ENCODE results near the gene PNLIPRP1.

Gene PNLIPRP1

GRCh38 chr10:116589926-116590325 is 833 bp upstream of the PNLIPRP1 start:
- DNase-seq (ENCODE audit: low spot score in 2 of 2) (no peak), ATAC-seq (no peak)
- Mint-ChIP-seq H3K4me3 (no peak overlapping the region), H3K27ac (no peak overlapping the region), H3K36me3 (no peaks in the 10 kb centered on the region), H3K9me3 (peaks cover 5% of the 10 kb centered on the region), H3K4me1 (no peaks in the 10 kb centered on the region)

DNA sequence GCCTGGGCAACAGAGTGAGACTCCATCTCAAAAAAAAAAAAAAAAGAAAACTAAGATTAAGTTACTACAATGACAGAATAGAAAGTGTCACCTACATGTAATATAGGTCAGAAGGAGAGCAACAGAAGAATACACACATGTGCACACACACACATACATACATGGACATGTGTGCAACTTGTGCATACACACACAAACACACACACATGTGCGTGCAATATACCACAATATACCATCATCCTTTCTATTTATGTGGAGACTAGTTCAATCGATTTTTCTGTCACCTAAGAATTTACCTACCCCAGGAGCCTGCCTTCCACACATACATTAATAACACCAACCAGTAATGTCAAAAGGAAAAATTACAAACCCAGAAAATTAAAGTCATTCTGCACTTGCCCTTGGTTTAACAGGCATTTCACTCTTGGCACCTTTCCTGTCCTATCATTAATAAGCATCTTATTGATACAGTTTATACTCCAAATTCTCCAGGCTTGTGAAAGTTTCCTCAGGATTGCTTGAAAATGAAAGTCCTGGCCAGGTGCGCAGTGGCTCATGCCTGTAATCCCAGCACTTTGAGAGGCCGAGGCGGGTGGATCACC is 2.5 kb downstream of the PNLIPRP1 start:
- no peak overlapping the region for H3K27ac Mint-ChIP-seq
- DNase-seq (ENCODE audit: low spot score in 2 of 2): no peak
- H3K9me3 Mint-ChIP-seq: no peaks in the 10 kb centered on the region
- H3K4me3 Mint-ChIP-seq: no peak overlapping the region
- no peaks in the 10 kb centered on the region for H3K4me1 Mint-ChIP-seq
- no peak for ATAC-seq
- H3K36me3 Mint-ChIP-seq: no peaks in the 10 kb centered on the region

- Mint-ChIP-seq H3K9me3 (no peaks in the 10 kb centered on the region), H3K4me3 (no peak overlapping the region), H3K4me1 (no peaks in the 10 kb centered on the region), H3K36me3 (no peaks in the 10 kb centered on the region), H3K27ac (no peak overlapping the region)
- DNase-seq (ENCODE audit: low spot score in 2 of 2) (no peak), ATAC-seq (no peak)
These were observed 3.8 kb downstream of the PNLIPRP1 start for GRCh38 chr10:116594525-116595035.

- Mint-ChIP-seq H3K27ac (no peak overlapping the region), H3K4me1 (no peaks in the 10 kb centered on the region), H3K9me3 (no peaks in the 10 kb centered on the region), H3K36me3 (no peaks in the 10 kb centered on the region), H3K4me3 (no peak overlapping the region)
- DNase-seq (ENCODE audit: low spot score in 2 of 2) (no peak), ATAC-seq (no peak)
These were observed 5.3 kb downstream of the PNLIPRP1 start for GRCh38 chr10:116596062-116596461.

GRCh38 chr10:116597543-116597942 is 6.8 kb downstream of the PNLIPRP1 start:
- H3K4me1 Mint-ChIP-seq: no peaks in the 10 kb centered on the region
- no peak overlapping the region for H3K27ac Mint-ChIP-seq
- ATAC-seq: no peak
- no peak for DNase-seq (ENCODE audit: low spot score in 2 of 2)
- no peaks in the 10 kb centered on the region for H3K9me3 Mint-ChIP-seq
- H3K4me3 Mint-ChIP-seq: no peak overlapping the region
- H3K36me3 Mint-ChIP-seq: no peaks in the 10 kb centered on the region

DNA sequence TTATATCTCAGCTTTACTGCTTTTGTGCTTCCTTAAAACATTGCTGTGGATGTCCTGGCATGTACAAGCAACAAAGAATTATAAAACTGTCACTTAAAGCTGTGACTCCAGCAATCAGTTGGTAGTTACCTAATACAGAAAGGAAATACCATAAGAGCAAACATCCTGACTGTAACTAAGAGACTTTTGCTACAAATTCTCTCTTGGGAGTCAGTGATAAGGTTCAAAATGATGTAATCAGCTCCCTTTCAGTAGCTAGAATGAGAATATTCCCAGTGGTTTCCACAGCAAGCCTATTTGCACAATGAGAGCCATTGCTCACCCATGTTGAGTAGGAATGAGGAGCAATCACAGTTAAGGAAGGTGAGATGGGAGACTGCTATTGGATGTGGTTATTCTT is 7.6 kb downstream of the PNLIPRP1 start:
- no peak overlapping the region for H3K4me3 Mint-ChIP-seq
- DNase-seq (ENCODE audit: low spot score in 2 of 2) (no peak), ATAC-seq (no peak)
- no peaks in the 10 kb centered on the region for H3K36me3 Mint-ChIP-seq
- H3K4me1 Mint-ChIP-seq: no peaks in the 10 kb centered on the region
- no peaks in the 10 kb centered on the region for H3K9me3 Mint-ChIP-seq
- no peak overlapping the region for H3K27ac Mint-ChIP-seq

DNA sequence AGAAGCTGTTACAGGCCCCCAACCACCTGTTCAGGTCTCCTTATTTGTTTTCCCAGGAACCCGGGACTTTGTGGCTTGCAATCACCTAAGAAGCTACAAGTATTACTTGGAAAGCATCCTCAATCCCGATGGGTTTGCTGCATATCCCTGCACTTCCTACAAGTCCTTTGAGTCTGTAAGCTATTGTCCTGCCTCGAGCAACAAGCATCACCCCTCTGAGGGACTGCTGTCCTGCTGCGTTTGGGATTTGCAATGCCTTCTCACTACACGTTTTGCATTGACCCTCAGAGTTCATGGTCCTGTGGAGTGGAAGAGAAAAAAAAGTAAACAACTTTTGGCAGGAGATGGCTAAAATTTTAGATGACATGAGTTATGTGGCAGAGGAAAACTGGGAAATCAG is 9.2 kb downstream of the PNLIPRP1 start:
- ATAC-seq (no peak), DNase-seq (ENCODE audit: low spot score in 2 of 2) (no peak)
- Mint-ChIP-seq H3K9me3 (no peaks in the 10 kb centered on the region), H3K36me3 (no peaks in the 10 kb centered on the region), H3K4me3 (no peak overlapping the region), H3K4me1 (no peaks in the 10 kb centered on the region), H3K27ac (no peak overlapping the region)

- H3K4me1 Mint-ChIP-seq: no peaks in the 10 kb centered on the region
- DNase-seq (ENCODE audit: low spot score in 2 of 2): no peak
- ATAC-seq: no peak
- no peaks in the 10 kb centered on the region for H3K9me3 Mint-ChIP-seq
- no peaks in the 10 kb centered on the region for H3K36me3 Mint-ChIP-seq
- H3K4me3 Mint-ChIP-seq: no peak overlapping the region
- no peak overlapping the region for H3K27ac Mint-ChIP-seq
These were observed 12.1 kb downstream of the PNLIPRP1 start for GRCh38 chr10:116602648-116603400.

DNA sequence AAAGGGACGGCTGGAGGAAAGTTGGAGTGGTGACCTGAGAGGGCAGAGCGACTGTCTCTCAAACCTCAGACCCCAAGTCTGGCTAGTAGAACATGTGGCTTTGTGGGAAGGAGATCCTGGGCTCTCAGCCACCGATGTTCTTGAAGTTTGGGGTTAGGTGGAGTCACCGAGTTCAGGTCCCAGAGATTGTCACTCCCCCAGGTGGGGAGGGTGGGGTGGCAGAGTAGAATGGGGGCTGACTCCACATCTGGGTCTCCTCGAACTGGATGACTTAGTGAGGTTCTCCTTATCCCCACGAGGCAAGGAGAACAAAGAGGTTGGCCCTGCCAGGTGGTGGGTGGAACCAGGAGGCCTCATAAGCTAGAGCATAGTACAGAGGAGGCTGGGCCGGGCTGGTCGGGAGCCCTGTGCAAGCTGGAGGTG is 15.3 kb downstream of the PNLIPRP1 start:
- Mint-ChIP-seq H3K36me3 (no peaks in the 10 kb centered on the region), H3K9me3 (peaks cover 2% of the 10 kb centered on the region), H3K4me1 (no peaks in the 10 kb centered on the region), H3K27ac (no peak overlapping the region), H3K4me3 (no peak overlapping the region)
- DNase-seq (ENCODE audit: low spot score in 2 of 2): no peak
- ATAC-seq: no peak

- no peak for DNase-seq (ENCODE audit: low spot score in 2 of 2)
- peaks cover 2% of the 10 kb centered on the region for H3K9me3 Mint-ChIP-seq
- H3K36me3 Mint-ChIP-seq: no peaks in the 10 kb centered on the region
- H3K27ac Mint-ChIP-seq: no peak overlapping the region
- no peak for ATAC-seq
- no peaks in the 10 kb centered on the region for H3K4me1 Mint-ChIP-seq
- no peak overlapping the region for H3K4me3 Mint-ChIP-seq
These were observed 16.6 kb downstream of the PNLIPRP1 start for GRCh38 chr10:116607336-116607735.

- Mint-ChIP-seq H3K36me3 (no peaks in the 10 kb centered on the region), H3K4me3 (no peak overlapping the region), H3K27ac (no peak overlapping the region), H3K9me3 (peaks cover 2% of the 10 kb centered on the region), H3K4me1 (no peaks in the 10 kb centered on the region)
- DNase-seq (ENCODE audit: low spot score in 2 of 2) (no peak), ATAC-seq (no peak)
These were observed 18.2 kb downstream of the PNLIPRP1 start for GRCh38 chr10:116608686-116609594.

DNA sequence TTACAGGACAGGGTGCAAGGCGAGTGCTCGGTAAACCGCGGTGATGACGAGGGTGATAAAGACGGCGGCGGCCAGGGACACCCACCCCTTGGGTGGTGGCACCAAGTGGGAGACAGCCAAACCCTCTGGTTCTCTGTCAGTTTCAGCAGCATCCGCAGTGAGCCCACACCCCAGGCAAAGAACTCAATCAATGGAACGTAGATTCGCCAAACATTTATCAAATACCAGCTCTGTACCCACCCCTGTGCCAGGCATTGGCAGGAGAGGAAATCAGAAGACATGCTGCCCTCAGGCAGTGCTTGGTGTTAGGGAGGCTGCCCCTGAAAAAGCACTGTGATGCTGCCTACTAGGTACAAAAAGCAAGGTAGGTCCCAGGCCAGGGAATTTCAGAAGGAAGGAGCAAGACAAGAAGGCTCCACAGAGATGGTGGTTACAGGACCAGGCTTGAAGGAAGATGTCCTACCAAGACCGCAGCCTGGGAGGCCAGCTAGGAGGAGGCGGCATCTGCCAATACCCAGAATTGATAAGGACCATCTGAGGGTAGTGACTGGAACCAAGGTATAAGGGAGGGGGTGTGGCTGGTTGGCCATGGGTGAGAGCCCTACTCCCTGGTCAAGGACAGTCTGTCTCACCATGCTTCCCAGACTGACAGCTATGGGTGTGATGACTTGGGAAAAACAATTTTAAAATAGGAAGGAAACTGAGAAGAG is 19.8 kb downstream of the PNLIPRP1 start:
- no peak for ATAC-seq
- no peaks in the 10 kb centered on the region for H3K4me1 Mint-ChIP-seq
- no peak overlapping the region for H3K27ac Mint-ChIP-seq

DNA sequence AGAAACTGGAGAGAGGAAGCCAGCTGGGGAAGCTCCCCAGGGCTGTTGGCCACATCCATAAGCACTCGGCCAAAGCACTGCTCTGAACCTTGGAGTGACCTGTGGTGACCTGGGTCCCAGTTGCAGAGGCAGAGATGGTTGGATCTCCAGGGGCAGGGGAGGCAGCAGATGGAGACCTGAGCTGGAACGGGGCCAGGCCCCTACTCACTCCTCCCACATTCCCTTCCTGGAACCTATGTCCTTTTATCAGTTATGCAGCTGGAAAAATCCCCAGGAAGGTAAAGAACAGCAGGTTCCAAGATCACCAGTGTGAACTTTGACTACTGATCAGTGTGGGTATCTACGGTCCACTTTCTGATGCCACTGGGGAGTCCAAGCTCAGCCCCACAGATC is 20.4 kb downstream of the PNLIPRP1 start:
- H3K9me3 Mint-ChIP-seq: peaks cover 5% of the 10 kb centered on the region
- no peaks in the 10 kb centered on the region for H3K36me3 Mint-ChIP-seq
- DNase-seq (ENCODE audit: low spot score in 2 of 2) (no peak), ATAC-seq (no peak)
- no peak overlapping the region for H3K27ac Mint-ChIP-seq
- H3K4me1 Mint-ChIP-seq: no peaks in the 10 kb centered on the region
- H3K4me3 Mint-ChIP-seq: no peak overlapping the region

More for the DNA sequence above, 19.8 kb downstream of the PNLIPRP1 start:
- DNase-seq (ENCODE audit: low spot score in 2 of 2): no peak
- peaks cover 2% of the 10 kb centered on the region for H3K9me3 Mint-ChIP-seq
- H3K36me3 Mint-ChIP-seq: no peaks in the 10 kb centered on the region
- no peak overlapping the region for H3K4me3 Mint-ChIP-seq

DNA sequence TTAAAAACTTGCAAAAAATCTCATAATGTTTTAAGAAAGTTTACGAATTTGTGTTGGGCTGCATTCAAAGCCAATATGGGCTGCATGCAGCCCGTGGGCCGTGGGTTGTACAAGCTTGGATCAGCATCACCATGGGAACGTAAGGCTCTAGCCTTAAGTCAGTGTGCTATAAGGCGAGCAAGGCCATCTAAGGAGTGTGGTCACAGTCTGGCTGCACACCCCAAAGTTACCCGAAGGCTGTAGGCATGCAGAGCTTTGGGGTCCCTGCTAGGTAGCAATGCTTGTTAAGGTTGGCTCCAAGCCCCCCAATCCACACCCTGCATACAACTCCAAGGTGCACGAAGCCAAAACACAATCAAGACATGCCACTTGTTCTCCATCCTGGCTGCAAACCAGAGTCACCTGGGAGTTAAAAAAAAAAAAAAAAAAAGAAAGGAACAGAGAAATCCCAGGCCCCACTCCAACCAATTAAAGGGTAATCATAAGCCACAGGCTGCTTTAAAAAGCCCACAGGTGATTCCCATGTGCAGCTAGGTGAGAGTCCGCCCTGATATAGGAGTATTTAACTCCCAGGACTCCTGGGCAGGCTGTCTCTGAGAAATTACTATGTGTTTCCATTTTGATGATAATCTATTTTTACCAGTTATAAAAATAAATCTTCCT is 21.5 kb downstream of the PNLIPRP1 start:
- no peaks in the 10 kb centered on the region for H3K4me1 Mint-ChIP-seq
- H3K4me3 Mint-ChIP-seq: no peak overlapping the region
- H3K27ac Mint-ChIP-seq: no peak overlapping the region
- H3K9me3 Mint-ChIP-seq: peaks cover 6% of the 10 kb centered on the region
- DNase-seq (ENCODE audit: low spot score in 2 of 2) (no peak), ATAC-seq (no peak)
- H3K36me3 Mint-ChIP-seq: no peaks in the 10 kb centered on the region
